Pulmonary artery endothelial cell (primary cell): ENCODE results near the gene GAREM1. TPM values are rescaled to one million over a fixed set of nuclear protein-coding genes. Genes with fewer than 3 reads are reported as not detected.
"Not testable (repeated sequence)": the region's sequence is repeated elsewhere in the genome, so short reads cannot be mapped to it uniquely, and the experiment has no call there.

Source experiments
- DNase-seq: peaks from one replicate; pipeline ENCODE4 v3.0.0-alpha.2; 2011; ENCODE audit warnings: low read depth, low spot score
- total RNA-seq: library from RNA; depleted of rRNA; stranded (reverse); fragments of >200 nt; gene quantifications from 2 replicates; pipeline ENCODE4 v1.2.3, GENCODE V29; 2014

The GAREM1 gene
- total RNA-seq, 1 donor from 2014 or later, result 0.40 TPM

GRCh38 chr18:32371384-32371783 is 99.3 kb downstream of the GAREM1 start:
- no peak for DNase-seq

GRCh38 chr18:32368991-32369390 is 101.7 kb downstream of the GAREM1 start:
- DNase-seq, result no peak

DNA sequence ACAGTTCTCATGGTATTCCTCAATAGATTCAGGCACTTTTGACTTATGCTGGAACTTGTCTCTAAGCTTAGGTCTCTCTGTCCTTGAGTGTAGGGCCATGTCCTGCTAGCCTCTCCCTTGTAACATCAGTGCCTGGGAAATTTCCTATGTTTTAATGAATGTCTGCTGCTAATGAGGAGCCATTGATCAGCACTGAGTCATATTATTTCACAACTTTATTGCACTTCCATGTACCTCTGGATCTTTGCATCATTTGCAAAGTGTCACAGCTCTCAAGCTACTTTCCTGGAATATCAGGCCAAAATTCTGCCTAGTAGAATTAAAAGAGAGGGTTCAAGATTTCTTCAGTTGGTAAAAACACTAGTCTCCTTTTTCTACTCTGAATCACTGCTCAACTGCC is 102.5 kb downstream of the GAREM1 start:
- DNase-seq, result no peak

DNA sequence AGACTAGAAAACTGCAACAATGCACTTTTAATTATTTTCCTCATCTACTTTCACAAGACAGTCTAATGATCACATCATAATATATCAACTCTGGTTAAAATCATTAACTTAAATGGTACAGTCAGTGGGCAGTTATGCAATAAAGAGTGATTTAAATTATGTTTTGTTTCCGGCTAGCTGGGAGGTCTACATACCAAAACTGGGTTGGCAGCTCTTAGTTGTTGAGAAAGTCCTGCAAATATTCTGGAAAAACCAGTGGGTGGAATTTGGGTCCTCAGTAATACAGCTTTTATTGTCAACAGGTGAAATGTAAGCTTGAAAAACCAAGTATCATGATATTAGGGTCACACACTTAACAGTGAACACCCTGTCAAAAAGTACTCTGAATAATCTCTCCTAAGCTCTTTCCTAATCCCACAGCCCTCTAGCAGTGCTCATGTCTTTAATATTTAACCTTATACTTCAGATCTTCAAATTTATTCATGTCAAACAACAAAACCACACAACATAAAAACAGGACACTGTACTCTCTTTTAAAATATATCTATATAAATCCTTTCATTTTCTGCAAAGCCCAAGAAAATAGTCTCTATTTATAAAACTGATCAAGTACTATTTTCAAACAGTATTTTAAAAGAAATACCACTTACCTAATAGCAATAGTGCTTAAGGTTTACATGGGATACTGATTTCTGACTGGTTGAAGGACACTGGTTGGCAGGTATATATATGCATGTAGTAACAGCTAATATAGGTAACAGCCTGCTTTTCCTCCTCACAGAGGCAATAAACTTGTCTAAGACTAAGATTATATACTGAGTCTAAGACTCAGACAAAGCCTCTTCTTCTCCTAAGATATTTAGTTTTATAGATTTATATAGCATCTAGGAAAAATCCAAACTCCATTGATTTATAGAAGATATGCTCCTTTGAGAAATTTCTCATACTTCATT is 103.8 kb downstream of the GAREM1 start:
- no peak for DNase-seq

GRCh38 chr18:32362484-32362883 is 108.2 kb downstream of the GAREM1 start:
- no peak for DNase-seq

- no peak for DNase-seq
Measured at GRCh38 chr18:32360682-32361345, 109.9 kb downstream of the GAREM1 start.

- DNase-seq, result no peak
Measured at GRCh38 chr18:32358529-32358928, 112.2 kb downstream of the GAREM1 start.

DNA sequence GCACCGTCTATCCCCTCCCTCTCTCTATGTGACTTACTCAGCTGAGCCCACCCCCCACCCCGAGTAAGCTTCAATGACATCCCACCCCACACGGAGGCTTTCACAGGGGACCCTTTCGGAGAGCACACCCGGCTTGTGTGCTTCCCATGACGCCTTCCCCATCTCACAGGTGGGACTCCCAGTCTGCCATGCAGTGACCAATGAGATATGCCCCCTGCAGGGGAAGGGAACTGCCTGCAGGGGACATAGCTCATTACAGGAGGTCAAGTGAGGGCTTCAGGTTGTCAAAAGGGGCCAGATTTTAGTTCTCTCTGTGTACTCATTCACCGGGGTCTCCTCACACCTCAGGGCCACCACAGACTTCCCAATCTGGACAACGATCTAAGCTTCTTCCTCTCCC is 112.6 kb downstream of the GAREM1 start:
- no peak for DNase-seq

GRCh38 chr18:32355896-32356295 is 114.8 kb downstream of the GAREM1 start:
- DNase-seq, result no peak

- DNase-seq, result no peak
Measured at GRCh38 chr18:32354518-32354917, 116.2 kb downstream of the GAREM1 start.

DNA sequence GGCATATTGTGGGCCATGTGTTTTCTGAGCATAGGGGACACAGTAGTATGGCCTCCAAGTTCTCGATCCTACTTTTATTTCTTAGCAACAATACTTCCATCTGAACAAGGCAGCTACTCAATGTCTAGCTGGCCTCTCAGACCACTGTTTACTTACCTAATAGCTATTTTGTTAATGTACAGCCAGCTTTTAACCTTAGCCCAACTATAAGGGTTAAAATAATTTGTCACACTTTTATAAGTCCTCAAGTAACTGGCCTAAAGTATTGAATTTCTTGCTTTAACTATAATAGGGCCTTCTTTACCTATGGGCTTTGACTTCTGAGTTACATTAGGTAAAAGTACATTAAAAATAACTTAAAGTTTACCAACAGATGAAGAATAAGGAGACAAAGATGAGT is 117.4 kb downstream of the GAREM1 start:
- DNase-seq, result no peak

GRCh38 chr18:32351032-32351431 is 119.7 kb downstream of the GAREM1 start:
- no peak for DNase-seq

- peak; percentile 84 for DNase-seq
Measured at GRCh38 chr18:32349728-32350395, 120.8 kb downstream of the GAREM1 start.

DNA sequence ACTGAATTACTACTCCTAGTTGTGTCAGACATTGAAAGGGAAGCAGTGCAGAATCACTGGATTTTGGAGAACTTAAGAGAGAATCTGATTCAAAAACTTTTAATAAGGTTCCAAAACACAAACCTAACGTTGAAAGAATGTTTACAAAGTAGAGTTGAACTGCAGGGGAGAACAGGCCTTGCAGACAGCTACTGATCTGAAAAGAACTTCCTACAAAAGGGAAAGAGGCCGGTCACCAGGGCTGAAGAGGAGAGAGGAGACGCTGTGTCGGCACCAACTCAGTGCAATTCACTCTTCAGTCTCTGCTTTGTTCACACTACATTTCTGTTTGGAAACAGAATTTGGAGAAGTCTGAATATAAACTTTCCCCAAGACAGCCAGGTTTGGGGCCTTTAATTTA is 124.0 kb downstream of the GAREM1 start:
- no peak for DNase-seq

DNA sequence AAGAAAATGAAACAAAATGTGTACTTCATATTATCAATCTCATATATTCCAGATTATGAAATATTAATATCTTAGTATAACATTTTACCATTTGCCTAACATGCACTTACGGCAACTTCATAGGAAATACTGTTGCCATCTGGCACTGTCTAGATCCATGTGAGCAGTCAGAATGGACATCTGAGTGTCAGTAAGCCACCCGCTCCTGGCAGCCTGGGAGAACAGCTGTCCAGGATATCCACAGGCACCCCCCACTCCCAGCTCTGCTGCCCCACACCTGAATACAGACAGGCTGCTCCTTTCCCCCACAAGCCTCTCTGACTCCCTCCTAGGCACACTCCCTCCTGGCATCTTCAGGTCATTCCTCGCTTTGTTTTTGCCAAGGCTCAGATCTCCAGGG is 127.0 kb downstream of the GAREM1 start:
- DNase-seq, result no peak

DNA sequence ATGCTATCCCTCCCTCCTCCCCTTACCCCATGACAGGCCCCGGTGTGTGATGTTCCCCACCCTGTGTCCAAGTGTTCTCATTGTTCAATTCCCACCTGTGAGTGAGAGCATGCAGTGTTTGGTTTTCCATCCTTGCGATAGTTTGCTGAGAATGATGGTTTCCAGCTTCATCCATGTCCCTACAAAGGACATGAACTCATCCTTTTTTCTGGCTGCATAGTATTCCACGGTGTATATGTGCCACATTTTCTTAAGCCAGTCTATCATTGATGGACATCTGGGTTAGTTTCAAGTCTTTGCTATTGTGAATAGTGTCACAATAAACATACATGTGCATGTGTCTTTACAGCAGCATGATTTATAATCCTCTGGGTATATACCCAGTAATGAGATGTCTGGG is 129.6 kb downstream of the GAREM1 start:
- not testable (repeated sequence) for DNase-seq

- no peak for DNase-seq
Measured at GRCh38 chr18:32339045-32339444, 131.6 kb downstream of the GAREM1 start.

DNA sequence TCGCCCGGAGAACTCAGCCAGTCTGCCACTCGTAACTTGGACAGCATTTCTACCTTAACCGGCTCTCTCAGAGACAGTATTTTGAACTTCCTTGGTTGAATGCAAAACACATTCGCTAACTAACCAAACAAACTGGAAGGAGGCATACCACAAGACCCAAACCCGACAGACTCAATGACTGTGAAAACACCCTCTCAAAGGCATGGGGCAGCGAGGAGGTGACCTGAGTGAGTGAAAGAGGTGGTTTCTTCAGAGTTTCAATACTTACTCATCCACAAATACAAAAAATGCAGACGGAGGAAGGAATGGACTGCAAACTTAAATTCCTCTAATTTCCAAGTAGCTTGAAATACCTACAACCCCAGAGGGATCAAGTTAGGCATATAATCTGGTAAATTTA is 132.9 kb downstream of the GAREM1 start:
- no peak for DNase-seq

DNA sequence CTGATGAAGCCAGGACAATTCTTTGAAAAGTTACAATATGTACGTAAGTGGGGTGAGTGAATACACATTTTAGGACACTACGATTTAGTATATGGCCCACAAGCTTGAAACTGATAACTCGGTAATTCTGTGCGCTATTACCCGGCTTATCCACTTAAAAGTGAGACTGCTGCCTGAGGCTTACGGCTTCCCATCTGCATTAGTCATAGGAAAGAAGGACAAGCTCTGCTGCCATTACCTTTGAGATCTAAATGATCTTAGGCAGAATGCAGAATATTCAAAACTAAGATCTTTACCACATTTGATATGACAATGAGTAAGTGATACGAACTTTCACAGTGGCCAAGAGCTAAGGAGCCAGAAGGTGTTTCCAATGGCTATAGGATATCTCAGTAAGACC is 133.3 kb downstream of the GAREM1 start:
- DNase-seq, result no peak

GRCh38 chr18:32335228-32335627 is 135.5 kb downstream of the GAREM1 start:
- DNase-seq, result no peak

- DNase-seq, result no peak
Measured at GRCh38 chr18:32333781-32334180, 136.9 kb downstream of the GAREM1 start.

- DNase-seq, result no peak
Measured at GRCh38 chr18:32332708-32333107, 138.0 kb downstream of the GAREM1 start.
